Pancreas (tissue), 10 donors: Measurements from ENCODE around the gene KRT39. TPM values are rescaled to one million over a fixed set of nuclear protein-coding genes. Genes with fewer than 3 reads are reported as not detected.

Experiments used
- ATAC-seq, 4 donors: fragments of 200-7000 bp; cut with Tn5 transposase; one replicate each; pipeline versions ENCODE4 v1.8.0 to v1.9.1; 2020; ENCODE audit warnings: mild to moderate bottlenecking in 4 of 4, moderate library complexity in 4 of 4
- DNase-seq, 6 donors: peaks; one replicate each; pipeline ENCODE4 v3.0.0-alpha.2; 2020
- FAIRE-seq: peaks from 2 replicates; lab custom pipeline; 2012; peaks lifted over from hg19 to GRCh38; lab: Jason Lieb, UNC
- H3K27ac ChIP-seq, 4 donors: fragments of 200-600 bp; sonication (generic); 1 replicate in 3 of 4; 2 replicates in 1 of 4; pipeline versions ENCODE4 v1.5.0 to v1.8.0; 2020
- H3K27me3 ChIP-seq, 4 donors: fragments of 200-600 bp; one replicate each; pipeline ENCODE4 v1.8.0; 2021
- H3K36me3 ChIP-seq, 3 donors: fragments of 200-600 bp; sonication (generic) in 1 of 3; one replicate each; pipeline versions ENCODE4 v1.5.0 to v1.8.0; 2020 to 2021
- H3K4me1 ChIP-seq, 3 donors: fragments of 200-600 bp; one replicate each; pipeline ENCODE4 v1.8.0; 2021
- H3K4me3 ChIP-seq, 4 donors: fragments of 200-600 bp; sonication (generic) in 2 of 4; one replicate each; pipeline versions ENCODE4 v1.5.0 to v1.8.0; 2020 to 2021
- H3K9me3 ChIP-seq, 4 donors: fragments of 200-600 bp; one replicate each; pipeline ENCODE4 v1.8.0; 2021
- WGBS, 2 donors: extraction: QIAGEN DNeasy Blood & Tissue Kit; methylation state at CpG; one replicate each; pipeline ENCODE4 v1.1.7; 2013; 5-methylcytosine and 5-hydroxymethylcytosine counted together
- intact Hi-C, 3 donors: fragments of 100-400 bp; cut with DNase I; formaldehyde crosslinking; loops; one replicate each; pipeline versions ENCODE4 v1.11.1 to v1.14.2; 2022
- polyA plus RNA-seq, 2 donors: library from polyadenylated mRNA; stranded (reverse); fragments of 200-250 nt; gene quantifications; one replicate each; pipeline ENCODE4 v1.2.3, GENCODE V29; 2013
- total RNA-seq, 6 donors: library from RNA; stranded (reverse); fragmentation: NEBNext Ultra II Directional in 4 of 6; extraction: Animal tissue kit (Norgen Biotek cat#: 25700) in 4 of 6; gene quantifications; one replicate each; pipeline versions ENCODE4 v1.2.1 to v1.2.4, GENCODE V29; 2021 to 2023
- TF ChIP-seq, protein P1 (sequence below), 4 donors: fragments of 200-600 bp; sonication (generic) in 3 of 4; IDR thresholded peaks; one replicate each; pipeline versions ENCODE4 v1.5.0 to v1.8.0; 2021; ENCODE audit warnings: antibody characterized with exemption in 4 of 4
- donor health status: healthy with polysubstance abuse.
- donor health status: DM: no; HTN: no; CAD: no; lungs with moderate emphysema.
- donor health status: DM: no; HTN: no; CAD: no.
- donor health status: control.
- donor health status: control.
- donor health status: Bipolar disorder and iron deficiency.
- donor health status: DM: yes; HTN: yes; CAD: no.
- donor health status: DM: no; HTN: no; CAD: no.
- donor health status: DM: no; HTN: no; CAD: no.
- donor health status: DM: yes; HTN: yes; CAD: no.

The KRT39 gene
- total RNA-seq (not detected), polyA plus RNA-seq (not detected)

- FAIRE-seq, result no peak
- no peak within 1 kb of the TSS for H3K27ac ChIP-seq
- H3K4me1 ChIP-seq, result no peaks in the 10 kb centered on the region
- TF ChIP-seq, protein P1, sequence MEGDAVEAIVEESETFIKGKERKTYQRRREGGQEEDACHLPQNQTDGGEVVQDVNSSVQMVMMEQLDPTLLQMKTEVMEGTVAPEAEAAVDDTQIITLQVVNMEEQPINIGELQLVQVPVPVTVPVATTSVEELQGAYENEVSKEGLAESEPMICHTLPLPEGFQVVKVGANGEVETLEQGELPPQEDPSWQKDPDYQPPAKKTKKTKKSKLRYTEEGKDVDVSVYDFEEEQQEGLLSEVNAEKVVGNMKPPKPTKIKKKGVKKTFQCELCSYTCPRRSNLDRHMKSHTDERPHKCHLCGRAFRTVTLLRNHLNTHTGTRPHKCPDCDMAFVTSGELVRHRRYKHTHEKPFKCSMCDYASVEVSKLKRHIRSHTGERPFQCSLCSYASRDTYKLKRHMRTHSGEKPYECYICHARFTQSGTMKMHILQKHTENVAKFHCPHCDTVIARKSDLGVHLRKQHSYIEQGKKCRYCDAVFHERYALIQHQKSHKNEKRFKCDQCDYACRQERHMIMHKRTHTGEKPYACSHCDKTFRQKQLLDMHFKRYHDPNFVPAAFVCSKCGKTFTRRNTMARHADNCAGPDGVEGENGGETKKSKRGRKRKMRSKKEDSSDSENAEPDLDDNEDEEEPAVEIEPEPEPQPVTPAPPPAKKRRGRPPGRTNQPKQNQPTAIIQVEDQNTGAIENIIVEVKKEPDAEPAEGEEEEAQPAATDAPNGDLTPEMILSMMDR (IDR thresholded peaks at IDR 0.05), result no peak
- WGBS, 2 donors, result 38 to 47% methylated on average over 1 of the region's 1 CpG
- H3K27me3 ChIP-seq, result no peaks in the 10 kb centered on the region
- no peak for DNase-seq
- intact Hi-C loops, result no loop called here
- no peak within 1 kb of the TSS for H3K4me3 ChIP-seq
- ATAC-seq, result no peak
- no peaks in the 10 kb centered on the region for H3K36me3 ChIP-seq
- H3K9me3 ChIP-seq, result no peaks in the 10 kb centered on the region
These were observed at the start of gene KRT39 for GRCh38 chr17:40966848-40967247. Gene KRT39 (minus strand): TSS chr17:40966948. CDS start chr17:40966856, 92 bp downstream.

DNA sequence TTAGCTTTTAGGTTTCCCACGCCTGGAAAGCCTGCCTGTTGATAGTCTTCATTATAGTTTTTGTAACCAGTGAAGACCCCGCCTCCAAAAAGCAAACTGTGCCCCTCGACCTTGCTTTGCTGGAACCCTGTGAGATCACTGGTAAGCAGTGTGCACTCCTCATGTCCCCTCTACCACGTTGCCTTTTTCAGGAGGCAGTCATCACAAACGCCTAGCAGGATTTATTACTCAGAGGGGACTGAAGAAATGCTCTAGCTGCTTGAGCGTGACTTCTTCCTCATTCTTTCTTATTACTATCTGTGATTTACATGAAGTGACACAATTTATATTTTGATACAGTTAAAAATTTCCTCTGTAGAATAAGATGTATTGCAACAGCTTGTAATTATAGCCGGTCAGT is 48.7 kb upstream of the KRT39 start:
- no peak overlapping the region for H3K27ac ChIP-seq
- H3K36me3 ChIP-seq, result no peaks in the 10 kb centered on the region
- TF ChIP-seq, protein P1 (IDR thresholded peaks at IDR 0.05), result no peak
- no peak overlapping the region for H3K4me3 ChIP-seq
- intact Hi-C loops, result no loop called here
- WGBS, 2 donors, result 58 to 75% methylated on average over 7 of the region's 7 CpGs
- H3K9me3 ChIP-seq, result no peaks in the 10 kb centered on the region
- ATAC-seq (no peak), DNase-seq (no peak), FAIRE-seq (no peak)
- peaks cover 0 to 4% (median 0%) of the 10 kb centered on the region in 4 donors for H3K27me3 ChIP-seq
- H3K4me1 ChIP-seq, result no peaks in the 10 kb centered on the region

DNA sequence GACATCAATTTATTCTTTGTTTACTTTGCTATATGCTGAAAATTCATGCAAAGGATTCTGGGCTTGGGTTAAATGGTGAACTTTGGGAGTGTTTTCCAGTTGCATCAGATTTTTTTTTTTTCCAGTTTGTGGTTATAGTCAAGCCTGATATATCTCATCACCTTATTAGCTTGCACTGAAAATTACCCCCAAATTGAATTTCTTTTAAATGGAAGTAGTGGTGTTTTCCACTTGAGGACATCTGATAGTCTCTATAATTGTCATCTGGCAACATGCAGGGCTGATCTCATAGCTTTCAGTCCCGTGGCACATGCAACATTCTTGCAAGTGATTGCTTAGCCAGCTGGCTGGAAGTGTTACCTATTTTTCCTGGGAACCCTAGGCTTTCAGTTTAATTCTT is 46.9 kb upstream of the KRT39 start:
- DNase-seq (no peak), ATAC-seq (no peak), FAIRE-seq (no peak)
- Histone ChIP-seq H3K4me3 (no peak overlapping the region), H3K27me3 (no peaks in the 10 kb centered on the region), H3K27ac (no peak overlapping the region), H3K4me1 (no peaks in the 10 kb centered on the region), H3K9me3 (no peaks in the 10 kb centered on the region), H3K36me3 (no peaks in the 10 kb centered on the region)
- TF ChIP-seq, protein P1 (IDR thresholded peaks at IDR 0.05), result no peak
- 29 to 37% methylated on average over 1 of the region's 1 CpG for WGBS, 2 donors
- intact Hi-C loops, result no loop called here

GRCh38 chr17:41013181-41013580 is 46.4 kb upstream of the KRT39 start:
- WGBS, 2 donors, result 70 to 84% methylated on average over 3 of the region's 3 CpGs
- H3K9me3 ChIP-seq, result no peaks in the 10 kb centered on the region
- no peak for ATAC-seq
- H3K4me1 ChIP-seq, result no peaks in the 10 kb centered on the region
- FAIRE-seq, result no peak
- intact Hi-C loops, result no loop called here
- TF ChIP-seq, protein P1 (IDR thresholded peaks at IDR 0.05), result no peak
- no peaks in the 10 kb centered on the region for H3K27me3 ChIP-seq
- H3K27ac ChIP-seq, result no peak overlapping the region
- no peak overlapping the region for H3K4me3 ChIP-seq
- no peak for DNase-seq
- no peaks in the 10 kb centered on the region for H3K36me3 ChIP-seq

DNA sequence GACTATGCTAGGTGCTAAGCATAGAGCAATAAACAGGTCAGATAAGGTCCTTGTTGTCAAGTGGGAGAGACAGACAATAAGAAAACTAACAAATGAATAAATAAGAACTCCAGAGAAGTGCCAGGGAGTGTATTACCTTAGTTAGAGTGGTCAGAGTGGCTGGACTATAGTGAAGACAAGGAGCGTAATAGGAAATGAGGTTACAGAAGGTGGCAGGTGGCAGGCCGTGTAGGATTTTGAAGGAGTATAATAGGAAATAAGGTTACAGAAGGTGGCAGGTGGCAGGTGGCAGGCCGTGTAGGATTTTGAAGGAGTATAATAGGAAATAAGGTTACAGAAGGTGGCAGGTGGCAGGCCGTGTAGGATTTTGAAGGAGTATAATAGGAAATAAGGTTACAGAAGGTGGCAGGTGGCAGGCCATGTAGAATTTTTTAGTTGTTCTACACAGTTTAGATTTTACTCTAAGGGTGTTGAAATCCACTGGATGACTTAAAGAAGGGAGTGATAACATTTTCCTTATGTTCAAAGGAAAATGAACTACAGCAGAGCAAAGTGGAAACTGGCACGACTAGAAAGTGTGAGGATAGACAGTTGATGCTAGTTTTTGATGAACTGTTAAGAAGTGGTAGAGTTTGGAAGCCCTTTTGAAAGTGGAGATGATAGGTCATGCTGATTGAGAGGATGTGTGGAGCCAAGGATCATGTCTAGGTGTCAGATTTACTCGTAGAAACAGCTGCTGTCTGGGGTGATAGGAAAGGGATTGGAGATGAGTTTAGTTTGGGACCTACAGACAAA is 45.8 kb upstream of the KRT39 start:
- FAIRE-seq, result no peak
- Histone ChIP-seq H3K9me3 (no peaks in the 10 kb centered on the region), H3K36me3 (no peaks in the 10 kb centered on the region), H3K4me3 (no peak overlapping the region), H3K27me3 (no peaks in the 10 kb centered on the region), H3K27ac (no peak overlapping the region), H3K4me1 (no peaks in the 10 kb centered on the region)
- DNase-seq, result no peak
- intact Hi-C loops, result no loop called here
- ATAC-seq, result no peak
- TF ChIP-seq, protein P1 (IDR thresholded peaks at IDR 0.05), result no peak
- 64 to 73% methylated on average over 6 of the region's 6 CpGs for WGBS, 2 donors
